GM21515 (cell line): ENCODE measurements around the gene COL9A1.

Source experiments
- ATAC-seq: cut with Tn5 transposase; IDR thresholded peaks from one replicate; pipeline ENCODE4 v1.9.1; 2021; ENCODE audit not compliant: unreplicated experiment

Gene COL9A1

GRCh38 chr6:70289299-70289698 lies 13.6 kb downstream of the COL9A1 start:
- ATAC-seq = no peak

- no peak for ATAC-seq
Measured at GRCh38 chr6:70286905-70287304, 16.0 kb downstream of the COL9A1 start.

DNA sequence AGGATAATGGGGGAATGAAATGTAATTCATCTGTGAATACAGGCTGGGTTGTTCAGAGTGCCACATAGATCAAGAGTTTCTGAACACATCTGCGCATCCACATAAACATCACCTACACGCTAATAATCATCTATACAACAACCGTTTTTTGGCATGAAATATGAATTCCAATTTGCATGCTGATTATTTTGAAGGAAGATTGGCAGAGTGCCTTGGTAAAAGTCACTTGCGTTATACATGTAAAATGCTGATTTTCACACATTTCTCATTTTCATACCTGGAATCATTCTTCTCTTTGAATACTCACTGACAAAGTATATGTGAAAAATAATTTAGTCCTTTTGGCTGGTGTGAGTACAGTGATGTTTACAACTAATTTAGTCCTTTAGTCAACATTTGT lies 17.7 kb downstream of the COL9A1 start:
- ATAC-seq = no peak

DNA sequence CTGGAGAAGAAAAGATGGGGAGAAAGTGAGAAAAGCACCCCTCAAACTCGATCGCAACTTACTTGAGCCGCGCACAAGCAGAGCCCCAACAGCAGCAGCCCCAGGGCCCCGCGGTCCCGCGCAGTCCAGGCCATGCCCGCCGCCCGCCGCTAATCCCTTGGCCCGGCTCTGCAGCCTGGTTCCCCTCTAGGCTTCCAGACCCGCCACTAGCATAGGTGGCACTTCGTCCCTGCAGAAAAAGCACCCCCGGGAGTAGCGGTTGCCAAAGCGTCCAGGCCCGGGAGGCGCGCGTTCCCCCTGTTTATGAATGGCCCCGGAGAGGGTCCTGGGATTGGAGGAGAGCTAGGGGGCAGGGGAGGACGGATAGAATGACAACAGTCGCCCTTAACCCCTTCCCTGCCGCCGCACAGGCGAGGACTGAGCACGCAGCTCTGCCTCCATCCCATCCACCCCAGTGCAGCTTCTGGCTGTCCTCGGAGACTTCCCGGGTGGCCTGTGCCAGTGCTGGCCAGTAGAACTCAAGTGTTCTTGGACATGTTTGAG lies 19.9 kb downstream of the COL9A1 start:
- ATAC-seq = no peak

DNA sequence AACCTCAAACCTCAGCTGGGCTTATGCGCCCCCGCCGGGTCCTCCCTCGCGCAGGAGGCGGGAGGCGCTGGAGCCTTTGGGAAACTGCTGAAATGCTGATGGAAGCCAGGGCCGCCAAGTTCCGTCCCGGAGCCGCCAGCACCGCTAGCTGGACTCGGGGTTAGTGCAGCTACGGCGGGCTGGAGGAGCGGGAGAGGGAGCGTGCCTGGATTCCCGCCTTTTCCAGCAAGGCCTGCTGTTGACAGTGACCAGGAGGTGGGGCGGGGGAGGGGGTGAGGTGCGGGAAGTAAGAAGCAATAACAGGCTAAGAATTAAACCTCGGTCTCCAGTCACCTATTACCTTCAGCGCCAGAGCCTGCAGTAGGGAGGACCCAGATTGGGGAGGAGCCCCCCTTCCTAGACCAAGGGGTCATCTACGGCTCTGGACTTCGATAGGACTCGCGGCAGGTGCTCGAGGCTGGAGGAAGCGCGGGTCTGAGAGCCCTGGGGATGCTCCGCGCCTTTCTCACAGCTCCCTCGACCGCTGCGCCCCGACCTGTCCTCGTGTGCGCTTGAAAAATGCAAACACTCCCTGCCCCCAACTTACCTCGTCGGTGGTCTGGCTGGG lies 20.5 kb downstream of the COL9A1 start:
- no peak for ATAC-seq

- no peak for ATAC-seq
Measured at GRCh38 chr6:70281923-70282311, 21.0 kb downstream of the COL9A1 start.

- no peak for ATAC-seq
Measured at GRCh38 chr6:70280400-70280853, 22.5 kb downstream of the COL9A1 start.

DNA sequence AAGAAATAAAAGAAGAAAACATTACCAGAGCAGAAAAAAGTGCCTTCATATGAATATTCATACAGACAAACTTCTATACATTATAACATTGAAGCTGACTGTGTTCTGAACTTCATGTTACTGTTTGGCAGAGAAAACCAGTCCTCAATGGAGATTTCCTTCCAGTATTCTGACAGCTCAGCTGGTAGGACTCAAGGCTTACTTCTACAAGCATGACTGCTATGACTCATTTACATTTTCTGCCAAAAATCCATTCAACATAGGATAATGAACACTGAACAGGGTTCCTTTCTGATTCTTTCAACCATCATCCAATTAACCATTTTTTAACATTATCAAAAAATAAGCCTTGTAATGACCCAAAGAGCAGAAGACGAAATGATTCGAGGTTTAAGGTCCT lies 25.4 kb downstream of the COL9A1 start:
- no peak for ATAC-seq

DNA sequence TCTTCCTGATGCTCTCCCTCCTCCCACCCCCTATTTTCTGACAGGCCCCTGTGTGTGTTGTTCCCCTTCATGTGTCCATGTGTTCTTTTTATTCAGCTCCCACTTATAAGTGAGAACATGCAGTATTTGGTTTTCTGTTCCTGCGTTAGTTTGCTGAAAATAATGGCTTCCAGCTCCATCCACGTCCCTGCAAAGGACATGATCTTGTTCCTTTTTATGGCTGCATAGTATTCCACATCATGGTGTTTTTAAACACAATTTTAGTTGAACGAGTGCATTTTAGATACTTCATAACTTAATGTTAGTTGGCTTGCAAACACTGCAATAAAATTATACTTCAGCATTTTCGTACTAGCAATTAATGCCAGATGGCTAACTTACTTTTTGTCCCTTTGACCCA lies 28.5 kb downstream of the COL9A1 start:
- no peak for ATAC-seq

DNA sequence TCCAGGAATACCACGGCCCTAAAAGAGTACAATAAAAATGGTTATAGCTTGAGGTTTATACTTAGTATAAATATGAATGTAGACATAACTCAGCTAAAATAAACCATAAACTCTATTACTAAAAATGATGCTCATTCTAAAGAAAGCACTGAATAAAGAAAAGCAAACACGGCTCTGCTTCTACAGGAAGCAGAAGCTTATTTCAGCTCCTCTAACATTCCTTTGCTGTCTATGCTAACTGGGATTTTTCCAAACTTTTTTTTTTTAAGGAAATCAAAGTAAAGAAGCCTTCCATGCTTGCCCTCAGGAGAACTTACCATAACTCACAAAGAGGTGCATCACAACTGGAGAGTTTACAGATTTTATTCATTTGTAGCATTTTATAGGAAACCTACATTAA lies 30.8 kb downstream of the COL9A1 start:
- ATAC-seq = no peak

DNA sequence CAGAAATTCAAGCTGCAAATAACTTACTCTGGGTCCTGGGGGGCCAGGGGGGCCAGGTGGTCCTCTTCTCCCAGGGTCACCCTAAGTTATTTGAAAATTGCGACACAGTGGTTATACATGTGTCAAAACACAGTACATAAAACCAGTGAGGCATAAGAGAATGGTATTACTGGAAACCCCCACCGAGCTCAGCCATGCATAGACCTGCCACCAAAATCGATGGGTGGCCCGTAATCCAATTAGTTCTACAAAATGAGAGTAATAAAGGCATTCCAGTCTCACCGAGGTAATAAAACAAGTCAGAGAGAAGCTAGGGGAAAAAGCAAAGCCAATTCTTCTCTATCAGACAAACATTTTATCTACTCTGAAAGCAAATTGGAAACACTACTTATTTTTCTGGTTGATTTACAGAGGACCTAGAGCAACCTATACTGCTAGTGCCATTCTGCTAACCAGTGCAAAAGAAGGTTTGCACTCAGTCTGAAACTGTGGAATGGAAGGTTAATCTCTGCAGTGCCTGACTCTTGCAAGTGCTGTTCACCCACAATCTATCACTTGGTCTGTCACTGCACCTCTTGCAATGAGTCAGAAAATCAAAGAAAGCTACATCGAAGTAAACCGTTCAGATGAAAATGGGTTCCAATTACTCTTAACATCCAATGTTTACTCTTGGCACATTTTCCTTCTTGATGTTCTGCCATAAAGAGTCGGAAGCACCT lies 32.4 kb downstream of the COL9A1 start:
- ATAC-seq = no peak

DNA sequence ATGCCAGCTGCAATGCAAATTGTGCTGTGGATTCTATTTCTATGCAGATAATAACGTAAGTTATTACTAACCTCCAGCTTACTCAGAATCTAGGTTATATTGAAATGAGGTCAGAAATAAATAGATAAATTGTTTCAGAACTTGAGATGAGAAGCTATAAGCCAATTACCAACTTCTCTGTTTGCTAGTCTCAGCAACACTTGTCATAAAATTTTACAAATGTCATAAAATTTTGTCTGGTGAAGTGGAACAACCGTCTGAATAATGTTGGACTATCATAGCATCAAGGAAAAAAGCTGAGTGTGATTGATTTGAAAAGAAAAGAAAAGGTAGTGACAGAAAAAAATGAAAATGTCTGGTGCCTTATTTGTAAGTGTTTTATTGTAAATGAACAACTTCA lies 36.7 kb downstream of the COL9A1 start:
- ATAC-seq = no peak

- no peak for ATAC-seq
Measured at GRCh38 chr6:70264306-70264705, 38.6 kb downstream of the COL9A1 start.

DNA sequence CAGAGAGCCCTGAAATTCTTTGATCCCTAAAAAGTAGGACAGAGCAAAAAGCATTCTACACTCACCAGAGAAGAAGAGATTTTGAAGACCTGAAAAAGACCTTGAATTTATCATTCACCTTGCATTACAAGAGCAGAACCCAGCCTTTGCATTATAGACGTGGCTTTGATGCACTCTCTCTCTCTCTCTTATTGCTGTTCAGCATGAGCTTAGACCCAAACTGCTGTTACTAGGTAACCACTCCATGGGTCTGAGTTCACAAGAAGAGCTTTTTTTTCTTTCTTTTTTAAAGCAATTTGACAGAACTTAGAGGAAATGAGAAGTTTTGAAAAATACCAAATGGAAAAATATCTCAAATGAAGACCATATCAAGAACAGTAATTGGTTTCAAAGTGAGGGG lies 44.4 kb downstream of the COL9A1 start:
- no peak for ATAC-seq

DNA sequence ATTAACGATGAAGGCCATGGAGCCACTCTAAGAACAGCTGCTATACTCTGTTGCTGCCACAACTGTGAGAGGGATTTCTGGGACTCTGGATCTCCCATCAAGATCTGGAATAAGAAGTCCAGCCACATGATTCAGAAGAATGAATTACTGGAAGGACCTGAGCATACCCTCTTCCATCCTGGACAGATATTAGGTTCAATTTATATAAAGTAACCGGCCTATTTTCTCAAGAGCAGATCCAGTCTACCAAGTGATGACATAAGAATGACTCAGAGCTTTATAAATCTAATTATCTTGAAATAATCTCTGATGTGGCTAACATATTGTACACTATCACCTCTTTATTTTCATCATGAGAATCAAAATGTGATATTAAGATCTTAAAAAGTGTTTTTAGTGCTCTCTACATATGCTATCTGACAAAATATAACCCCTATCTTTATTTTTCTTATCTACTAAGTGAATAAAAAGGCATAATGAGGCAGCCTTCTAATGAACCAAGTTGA lies 45.1 kb downstream of the COL9A1 start:
- ATAC-seq = no peak

DNA sequence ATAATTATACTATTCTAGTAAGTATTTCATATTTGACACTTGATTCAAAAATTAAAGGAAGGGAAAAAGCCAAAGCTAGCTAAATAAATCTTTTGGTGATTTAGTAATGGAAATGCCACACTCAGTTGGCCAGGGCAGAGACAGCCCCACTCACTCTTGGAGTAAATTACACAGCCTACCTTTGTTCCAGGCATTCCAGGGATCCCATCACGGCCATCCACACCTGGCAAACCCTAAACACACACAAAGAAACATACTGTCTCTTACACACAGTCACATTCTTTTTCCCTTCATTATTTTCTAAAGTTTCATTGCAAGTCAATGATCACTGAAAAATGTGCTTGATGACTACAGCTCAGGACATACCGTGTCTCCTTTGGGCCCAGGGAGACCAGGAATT lies 48.1 kb downstream of the COL9A1 start:
- ATAC-seq = no peak

DNA sequence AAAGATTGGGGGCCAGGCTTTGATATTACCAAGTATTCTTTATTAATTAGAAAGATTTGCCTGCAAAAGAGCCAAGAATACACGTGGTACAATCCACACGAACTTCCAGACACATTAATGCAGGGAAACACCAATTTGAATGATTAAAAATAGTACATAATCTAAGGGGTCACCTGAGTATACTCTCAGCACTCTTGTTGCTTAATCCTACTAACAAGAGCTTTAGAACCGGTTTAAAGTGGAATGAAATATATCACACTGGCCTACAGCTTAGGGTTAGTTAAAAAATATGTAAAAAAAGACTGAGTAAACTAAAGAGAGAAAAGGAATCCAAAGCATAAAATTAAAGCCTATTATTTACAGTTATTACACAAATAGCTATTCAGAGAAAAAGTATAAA lies 49.0 kb downstream of the COL9A1 start:
- no peak for ATAC-seq

DNA sequence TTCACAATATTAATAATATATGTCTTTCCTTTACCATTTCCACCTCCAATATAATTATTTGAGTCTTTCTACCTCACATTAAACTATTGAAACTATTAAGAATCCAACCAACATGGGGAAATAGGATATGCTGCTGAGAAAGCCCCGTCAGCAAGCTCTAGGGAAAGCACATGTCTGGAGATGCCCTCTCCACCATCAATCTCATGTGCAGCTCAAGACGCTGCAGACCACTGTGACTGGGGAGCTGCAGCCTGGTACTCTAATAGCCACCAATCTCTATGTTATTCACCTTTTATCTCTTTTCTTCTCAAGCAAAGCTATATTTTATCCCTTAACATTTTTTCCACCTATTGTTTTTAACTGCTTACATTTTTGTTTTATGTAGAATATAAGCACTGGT lies 50.3 kb downstream of the COL9A1 start:
- ATAC-seq = no peak

DNA sequence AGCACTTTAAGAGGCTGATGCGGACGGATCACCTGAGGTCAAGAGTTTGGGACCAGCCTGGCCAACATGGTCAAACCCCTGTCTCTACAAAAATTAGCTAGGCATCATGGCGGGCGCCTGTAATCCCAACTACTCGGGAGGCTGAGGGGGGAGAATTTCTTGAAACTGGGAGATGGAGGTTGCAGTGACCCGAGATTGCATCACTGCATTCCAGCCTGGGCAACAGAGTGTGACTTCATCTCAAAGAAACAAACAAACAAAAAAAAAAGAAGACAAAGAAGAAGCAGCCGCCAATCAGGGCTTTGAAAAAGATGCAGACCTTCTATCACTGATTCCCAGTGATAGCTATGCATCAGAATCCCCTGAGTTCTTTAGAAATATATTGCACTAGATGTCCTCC lies 56.8 kb downstream of the COL9A1 start:
- no peak for ATAC-seq

DNA sequence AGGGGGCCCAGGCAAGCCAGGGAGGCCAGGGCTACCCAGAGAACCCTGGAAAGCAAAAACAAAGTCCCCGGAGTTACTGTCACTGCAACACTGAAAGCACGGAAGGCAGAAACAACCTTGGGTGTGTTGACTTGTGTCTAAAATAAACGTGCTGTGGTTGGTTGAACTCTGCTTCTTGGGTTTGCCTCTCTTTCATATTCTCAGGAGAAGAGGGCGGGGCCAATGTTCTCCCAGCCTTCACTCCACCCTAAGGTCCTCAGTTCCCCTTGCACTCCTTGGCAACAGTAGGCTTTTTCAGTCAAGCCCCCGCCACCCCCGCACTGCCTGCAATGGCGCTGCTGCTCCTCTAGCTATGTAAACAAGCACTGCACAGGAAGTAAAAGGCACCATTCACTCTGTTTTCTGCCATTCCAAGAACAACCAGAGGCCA lies 60.9 kb downstream of the COL9A1 start:
- no peak for ATAC-seq

- ATAC-seq = no peak
Measured at GRCh38 chr6:70241031-70241430, 61.9 kb downstream of the COL9A1 start.

DNA sequence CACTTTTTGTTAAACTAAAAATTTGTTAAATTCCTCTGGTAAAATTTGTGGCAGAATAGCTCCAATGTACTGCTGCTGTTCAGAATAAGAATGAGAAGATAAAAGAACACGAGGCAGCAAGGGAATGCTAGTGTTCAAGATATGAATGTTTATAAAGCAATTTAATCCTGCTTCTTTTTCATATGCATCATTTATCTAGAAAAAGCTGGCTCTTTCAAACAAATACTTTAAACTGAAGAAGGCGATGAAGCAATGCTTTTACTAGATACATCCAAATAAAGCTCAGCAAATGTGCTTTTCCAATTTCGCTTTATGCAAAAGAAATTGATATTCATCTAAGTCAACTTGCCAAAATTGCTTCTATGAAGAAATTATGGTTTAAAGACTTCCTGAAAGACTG lies 66.5 kb downstream of the COL9A1 start:
- no peak for ATAC-seq
